IMR-90 (cell line): ENCODE results near the gene GABRD. TPM values are rescaled to one million over a fixed set of nuclear protein-coding genes. Genes with fewer than 3 reads are reported as not detected.

Source experiments
- ATAC-seq: fragments of 200-7000 bp; cut with Tn5 transposase; 2 replicates; pipeline ENCODE4 v1.9.1; 2020; ENCODE audit warnings: low read depth, mild to moderate bottlenecking, moderate library complexity
- BruUV-seq: library from RNA; stranded (reverse); fragments of 400-500 nt; replicated peaks from 2 replicates; lab custom pipeline; 2021; lab: Mats Ljungman, UMichigan
- CTCF ChIA-PET: fragments of 300-600 bp; formaldehyde crosslinking; extraction: SDS; loops from one replicate; lab custom pipeline; 2021; ENCODE audit warnings: antibody characterized with exemption; lab: Yijun Ruan, JAX
- POLR2A ChIA-PET: fragments of 300-600 bp; sonication (Branson Sonifier 250); formaldehyde crosslinking; loops from one replicate; lab custom pipeline; 2022; ENCODE audit warnings: antibody characterized with exemption; ENCODE audit not compliant: unreplicated experiment; lab: Charles Lee
- DNase-seq: peaks from one replicate; pipeline ENCODE4 v3.0.0; 2013
- H2AFZ ChIP-seq: replicated peaks from 2 replicates; pipeline ENCODE3; 2013; ENCODE audit warnings: low read length, mild to moderate bottlenecking; ENCODE audit not compliant: poor library complexity
- H2AK5ac ChIP-seq: 2 replicates; pipeline ENCODE4 v1.6.1; 2013; ENCODE audit warnings: low read depth, low read length, inconsistent platforms
- H2AK9ac ChIP-seq: replicated peaks from 2 replicates; pipeline ENCODE3; 2013; ENCODE audit warnings: mild to moderate bottlenecking, low read depth, low read length, moderate library complexity; ENCODE audit not compliant: poor library complexity
- H2BK120ac ChIP-seq: 2 replicates; pipeline ENCODE4 v1.6.1; 2013; ENCODE audit warnings: low read depth, low read length, inconsistent platforms
- H2BK15ac ChIP-seq: 3 replicates; pipeline ENCODE4 v1.6.1; 2013; ENCODE audit warnings: low read depth, low read length, inconsistent platforms
- H2BK20ac ChIP-seq: 2 replicates; pipeline ENCODE4 v1.6.1; 2013; ENCODE audit warnings: low read depth, mild to moderate bottlenecking, inconsistent platforms, low read length, moderate library complexity
- H2BK5ac ChIP-seq: 2 replicates; pipeline ENCODE4 v1.6.1; 2013; ENCODE audit warnings: mild to moderate bottlenecking, low read depth, low read length, inconsistent platforms; ENCODE audit not compliant: poor library complexity, severe bottlenecking
- H3K14ac ChIP-seq: replicated peaks from 2 replicates; pipeline ENCODE4 v1.6.1; 2013; ENCODE audit warnings: low read depth, low read length, inconsistent platforms
- H3K18ac ChIP-seq: 2 replicates; pipeline ENCODE4 v1.6.1; 2013; ENCODE audit warnings: low read depth, low read length, control low read depth
- H3K23ac ChIP-seq: 2 replicates; pipeline ENCODE4 v1.6.1; 2013; ENCODE audit warnings: low read depth, low read length, inconsistent platforms
- H3K27ac ChIP-seq: 2 replicates; pipeline ENCODE4 v1.5.1; 2013; ENCODE audit warnings: mild to moderate bottlenecking, control low read depth, low read length; ENCODE audit not compliant: insufficient read depth
- H3K27me3 ChIP-seq: 2 replicates; pipeline ENCODE4 v1.6.1; 2013; ENCODE audit warnings: low read length; ENCODE audit not compliant: control insufficient read depth, insufficient read depth
- H3K36me3 ChIP-seq: 2 replicates; pipeline ENCODE4 v1.6.1; 2013; ENCODE audit warnings: low read length, mixed read lengths; ENCODE audit not compliant: control insufficient read depth, insufficient read depth
- H3K4ac ChIP-seq: 2 replicates; pipeline ENCODE4 v1.6.1; 2013; ENCODE audit warnings: low read depth, low read length, inconsistent platforms
- H3K4me1 ChIP-seq: 2 replicates; pipeline ENCODE4 v1.6.1; 2013; ENCODE audit warnings: low read length, mixed read lengths; ENCODE audit not compliant: control insufficient read depth, insufficient read depth
- H3K4me2 ChIP-seq: 2 replicates; pipeline ENCODE4 v1.6.1; 2013; ENCODE audit warnings: low read depth, mild to moderate bottlenecking, control low read depth, low read length, moderate library complexity
- H3K4me3 ChIP-seq: 2 replicates; pipeline ENCODE4 v1.5.1; 2013; ENCODE audit warnings: low read depth, mild to moderate bottlenecking, control low read depth, low read length, moderate library complexity; ENCODE audit not compliant: insufficient read depth
- H3K56ac ChIP-seq: 2 replicates; pipeline ENCODE4 v1.6.1; 2013; ENCODE audit warnings: low read length, inconsistent platforms; ENCODE audit not compliant: insufficient read depth; ENCODE audit errors: extremely low read depth
- H3K79me1 ChIP-seq, 2 experiments: 2 replicates each; pipeline ENCODE4 v1.6.1; 2013; ENCODE audit warnings: low read length in 2 of 2, inconsistent platforms in 1 of 2, low read depth in 1 of 2
- H3K9ac ChIP-seq: 2 replicates; pipeline ENCODE4 v1.6.1; 2013; ENCODE audit warnings: low read depth, low read length, control low read depth
- H3K9me1 ChIP-seq: 2 replicates; pipeline ENCODE4 v1.6.1; 2013; ENCODE audit warnings: low read length, inconsistent platforms; ENCODE audit not compliant: insufficient read depth
- H3K9me3 ChIP-seq: 2 replicates; pipeline ENCODE4 v1.6.1; 2013; ENCODE audit warnings: low read length; ENCODE audit not compliant: control insufficient read depth, insufficient read depth
- H4K20me1 ChIP-seq: 2 replicates; pipeline ENCODE4 v1.6.1; 2013; ENCODE audit warnings: low read length, inconsistent platforms; ENCODE audit not compliant: insufficient read depth
- H4K5ac ChIP-seq: 2 replicates; pipeline ENCODE4 v1.6.1; 2013; ENCODE audit warnings: mild to moderate bottlenecking, low read depth, low read length, control low read depth
- H4K8ac ChIP-seq, 2 experiments: 2 replicates each; pipeline ENCODE4 v1.6.1; 2013; ENCODE audit warnings: low read depth in 2 of 2, low read length in 2 of 2, control low read depth in 1 of 2, inconsistent platforms in 1 of 2
- H4K91ac ChIP-seq: 2 replicates; pipeline ENCODE4 v1.6.1; 2013; ENCODE audit warnings: low read depth, low read length, inconsistent platforms; ENCODE audit not compliant: insufficient read depth
- BHLHE40 ChIP-seq: fragments of 150-350 bp; IDR thresholded peaks from 2 replicates; pipeline ENCODE4 v1.6.1; 2016; ENCODE audit warnings: mild to moderate bottlenecking, low read depth, low read length
- CHD1 ChIP-seq: IDR thresholded peaks from 2 replicates; pipeline ENCODE4 v1.6.1; 2012; ENCODE audit warnings: low read depth, low read length, improper control_type of control experiment
- ELK1 ChIP-seq: fragments of 150-350 bp; IDR thresholded peaks from 2 replicates; pipeline ENCODE4 v1.6.1; 2016; ENCODE audit warnings: low read depth, mild to moderate bottlenecking, low read length, moderate library complexity, borderline replicate concordance
- FOS ChIP-seq: fragments of 150-350 bp; IDR thresholded peaks from 2 replicates; pipeline ENCODE4 v1.6.1; 2016; ENCODE audit warnings: low read depth, low read length
- MAFK ChIP-seq: IDR thresholded peaks from 2 replicates; pipeline ENCODE4 v1.6.1; 2012; ENCODE audit warnings: low read depth, low read length, improper control_type of control experiment
- NFE2L2 ChIP-seq: fragments of 150-350 bp; IDR thresholded peaks from 2 replicates; pipeline ENCODE4 v1.6.1; 2016; ENCODE audit warnings: low read depth, mild to moderate bottlenecking, low read length
- POLR2A ChIP-seq: IDR thresholded peaks from 2 replicates; pipeline ENCODE4 v1.6.1; 2012; ENCODE audit warnings: mild to moderate bottlenecking, low read depth, low read length
- RAD21 ChIP-seq: IDR thresholded peaks from 2 replicates; pipeline ENCODE4 v1.6.1; 2012; ENCODE audit warnings: low read length, improper control_type of control experiment
- RCOR1 ChIP-seq: IDR thresholded peaks from 2 replicates; pipeline ENCODE4 v1.6.1; 2012; ENCODE audit warnings: mild to moderate bottlenecking, low read length, improper control_type of control experiment; ENCODE audit not compliant: insufficient replicate concordance
- RFX5 ChIP-seq: IDR thresholded peaks from 2 replicates; pipeline ENCODE4 v1.8.0; 2012; ENCODE audit warnings: low read depth, mild to moderate bottlenecking, low read length, moderate library complexity
- SMC3 ChIP-seq: fragments of 150-350 bp; IDR thresholded peaks from 2 replicates; pipeline ENCODE4 v1.6.1; 2016; ENCODE audit warnings: low read depth, mild to moderate bottlenecking, antibody characterized with exemption, low read length, moderate library complexity
- USF2 ChIP-seq: fragments of 150-350 bp; IDR thresholded peaks from 2 replicates; pipeline ENCODE4 v1.6.1; 2017; ENCODE audit warnings: mild to moderate bottlenecking, antibody characterized with exemption, low read length, low read depth
- WGBS, 2 experiments: methylation state at CpG; one replicate each; pipeline versions ENCODE4 v1.1.5 to v1.1.7; 2013; ENCODE audit warnings: missing lambda C conversion rate in 2 of 2; ENCODE audit not compliant: insufficient read length in 1 of 2; ENCODE audit errors: extremely low coverage in 2 of 2; 5-methylcytosine and 5-hydroxymethylcytosine counted together
- dilution Hi-C: fragments of 300-500 bp; cut with HindIII; formaldehyde crosslinking; loops from one replicate; pipeline ENCODE4 v1.14.3; 2018; ENCODE audit warnings: low sequenced_read_pairs; ENCODE audit not compliant: unreplicated experiment
- in situ Hi-C: fragments of 300-500 bp; cut with MboI; formaldehyde crosslinking; loops from 3 replicates; pipeline ENCODE4 v1.14.3; 2019; ENCODE audit warnings: low sequenced_read_pairs, inconsistent platforms, mixed read lengths
- intact Hi-C: fragments of 100-400 bp; cut with micrococcal nuclease; formaldehyde crosslinking; loops from 2 replicates; pipeline ENCODE4 v1.10.0; 2022
- polyA plus RNA-seq, 3 experiments: library from polyadenylated mRNA; depleted of rRNA; stranded (reverse); fragments of >200 nt; gene quantifications; 2 replicates each; pipeline ENCODE4 v1.2.3, GENCODE V29; 2012; ENCODE audit warnings: low replicate concordance in 1 of 3
- total RNA-seq: library from RNA; depleted of rRNA; stranded (reverse); fragments of >200 nt; gene quantifications from 2 replicates; pipeline ENCODE4 v1.2.3, GENCODE V29; 2012

GABRD gene
- total and polyA plus RNA-seq, 2 of the 4 experiments (the other 2 are of a cell fraction): not detected

GRCh38 chr1:2042830-2043773, 24.0 kb downstream of the GABRD start (continued):
- TF ChIP-seq MAFK (no peak), CHD1 (no peak)

- Histone ChIP-seq H3K4me3 (no peak overlapping the region), H2AK5ac (no peak overlapping the region), H2AK9ac (no peak overlapping the region), H3K23ac (no peak overlapping the region), H3K4me1 (peaks cover 2% of the 10 kb centered on the region; the same call in 1 of the 2 replicates), H3K9me1 (no peaks in the 10 kb centered on the region), H3K14ac (no peak overlapping the region), H4K91ac (no peak overlapping the region), H2BK15ac (no peak overlapping the region), H3K4ac (no peak overlapping the region), H3K36me3 (no peaks in the 10 kb centered on the region), H2BK20ac (no peak overlapping the region), H3K56ac (no peak overlapping the region), H3K27me3 (peaks cover 43% of the 10 kb centered on the region), H3K9me3 (no peaks in the 10 kb centered on the region), H4K8ac (no peak overlapping the region), H2BK120ac (no peak overlapping the region), H2AFZ (peak overlapping the region; percentile 32), H3K27ac (no peak overlapping the region), H3K18ac (no peak overlapping the region), H3K9ac (no peak overlapping the region), H2BK5ac (no peak overlapping the region), H3K4me2 (no peak overlapping the region), H4K20me1 (no peaks in the 10 kb centered on the region; the same call in 1 of the 2 replicates), H3K79me1 (no peaks in the 10 kb centered on the region), H4K5ac (no peak overlapping the region)
- POLR2A ChIA-PET: no interaction called here
- in situ Hi-C loops: loop anchor here (10.0 kb wide), 1 partner anchor 89 kb away; no protein-coding TSS in a partner anchor
- 100% methylated on average over 3 of the region's 4 CpGs; no CpG with 5 or more reads in 1 of the 2 experiments for WGBS, 2 experiments
- BruUV-seq: no TSS peak
- DNase-seq: no peak
- dilution Hi-C loops: no loop called here
- CTCF ChIA-PET: interaction anchor here (0.6 to 2.4 kb wide), 7 partner anchors 18 to 190 kb away, joined by 3 to 10 read pairs (median 5); partner anchors contain the start of gene CFAP74
- intact Hi-C loops: no loop called here
- no peak for ATAC-seq
- TF ChIP-seq MAFK: no peak
- TF ChIP-seq BHLHE40: no peak
- no peak for TF ChIP-seq NFE2L2
- TF ChIP-seq USF2: no peak
- TF ChIP-seq POLR2A: no peak
- no peak for TF ChIP-seq FOS
- no peak for TF ChIP-seq SMC3
- no peak for TF ChIP-seq ELK1
- no peak for TF ChIP-seq RCOR1
- no peak for TF ChIP-seq RFX5
- no peak for TF ChIP-seq CHD1
- no peak for TF ChIP-seq RAD21
These were observed 24.7 kb downstream of the GABRD start for GRCh38 chr1:2043886-2044285.
